HG02763 (cell line): ENCODE measurements around the gene DENND4B.

Experiments
- ATAC-seq: cut with Tn5 transposase; IDR thresholded peaks from one replicate; pipeline ENCODE4 v1.9.1; 2021; ENCODE audit warnings: mild to moderate bottlenecking, moderate library complexity; ENCODE audit not compliant: unreplicated experiment

The DENND4B gene

DNA sequence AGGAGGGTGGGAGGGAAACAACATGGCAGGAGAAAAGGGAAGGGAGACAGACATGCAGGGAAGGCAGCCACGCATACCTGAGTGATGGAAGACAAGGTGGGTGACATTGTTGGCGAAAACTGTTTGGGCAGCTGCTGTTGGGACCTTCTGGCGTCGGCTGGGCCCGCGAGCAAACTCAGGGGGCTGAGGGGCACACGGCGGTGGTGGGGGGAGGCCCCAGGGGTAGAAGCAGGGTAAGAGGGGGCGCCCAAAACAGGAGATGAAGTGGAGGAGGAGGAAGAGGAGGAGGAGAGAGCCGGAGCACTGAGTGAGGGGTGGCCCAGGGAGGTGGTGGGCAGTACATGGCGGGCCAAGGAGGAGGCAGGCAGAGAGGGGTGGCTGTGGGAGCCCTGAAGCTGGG, 4.7 kb upstream of the DENND4B start:
- no peak for ATAC-seq

DNA sequence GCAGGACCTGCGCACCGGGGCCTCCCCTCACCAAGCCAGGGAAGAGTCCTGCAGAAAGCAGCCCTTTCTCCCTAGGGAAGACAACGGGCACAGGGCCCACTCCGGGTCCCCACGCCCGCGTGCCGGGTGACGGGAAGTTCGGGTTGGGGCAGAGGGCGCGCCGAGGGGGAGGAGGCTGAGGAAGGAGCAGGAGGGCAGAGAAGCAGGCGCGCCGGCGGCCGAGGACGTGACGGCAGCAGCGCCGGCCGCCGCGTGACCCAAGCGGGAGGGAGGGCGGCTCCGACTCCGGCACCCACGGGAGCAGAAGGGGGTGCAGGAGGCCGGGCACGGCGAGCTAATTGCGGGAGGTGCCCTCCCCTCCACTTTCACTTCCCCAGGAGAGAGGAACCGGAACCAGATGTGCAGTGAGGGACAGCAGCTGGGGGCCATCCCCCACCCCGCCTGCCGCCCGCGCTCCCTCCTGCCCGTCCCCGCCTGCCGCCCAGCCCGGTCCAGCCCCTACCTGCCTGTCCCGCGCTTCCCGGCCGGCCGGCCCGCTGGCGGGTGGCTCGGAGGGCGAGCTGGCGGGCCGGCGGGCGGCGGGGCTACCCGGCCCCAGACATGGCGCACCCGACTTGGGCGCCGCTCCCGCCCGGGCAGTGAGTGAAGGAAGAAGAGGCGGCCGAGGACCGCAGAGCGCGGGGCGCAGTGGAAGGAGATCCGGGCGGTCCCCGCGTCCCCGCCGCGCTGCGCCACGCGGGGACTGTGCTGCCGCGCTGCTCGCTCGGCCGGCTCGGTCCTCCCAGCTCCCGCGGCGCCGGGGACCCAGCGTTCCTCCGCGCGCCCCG, 510 bp downstream of the DENND4B start:
- peak; percentile 73 for ATAC-seq

DNA sequence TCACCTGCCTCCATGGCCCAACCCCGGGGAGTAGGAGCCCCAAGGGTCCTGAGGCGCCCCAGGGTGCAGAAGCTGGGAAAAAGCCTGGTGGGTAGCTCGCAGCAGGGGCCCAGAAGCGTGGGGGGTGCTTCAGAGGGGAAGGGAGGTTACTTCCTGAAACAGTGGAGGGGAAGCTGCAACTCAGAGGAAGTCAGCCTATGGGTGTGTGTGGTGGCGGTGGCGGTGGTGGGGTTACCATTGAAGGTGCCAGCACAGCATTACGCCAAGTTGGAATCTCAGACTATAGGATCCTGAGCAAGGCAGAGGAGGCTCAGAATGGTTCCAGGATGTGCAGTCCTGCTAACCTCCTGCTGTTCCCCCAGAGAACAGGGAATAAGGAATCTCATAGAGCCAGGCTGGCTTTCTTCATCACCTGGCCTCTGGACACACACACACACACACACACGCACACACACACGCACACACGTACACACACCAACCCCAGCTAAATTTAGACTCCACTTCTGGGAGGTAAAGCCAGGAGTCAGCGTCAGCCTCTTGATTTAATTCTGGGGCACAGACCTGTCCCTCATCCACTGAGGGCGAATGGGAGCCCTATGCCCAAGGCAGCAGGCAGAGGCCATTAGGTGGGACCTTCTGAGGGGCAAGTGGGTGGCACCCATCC, 1.3 kb downstream of the DENND4B start:
- ATAC-seq = no peak

DNA sequence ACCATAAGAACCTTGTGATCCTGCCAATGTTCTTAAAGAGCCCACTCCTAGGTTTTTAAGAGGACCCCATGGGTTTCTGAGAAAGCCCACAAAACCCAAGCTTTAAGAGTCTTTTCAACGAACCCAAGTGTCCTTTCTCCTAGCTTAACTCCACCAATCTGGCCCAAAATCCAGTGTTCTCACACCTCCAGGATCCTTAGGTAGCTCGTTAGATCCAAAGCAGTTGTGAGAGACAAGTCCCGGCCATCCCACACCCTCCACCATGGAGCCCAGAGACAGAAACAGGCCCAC, 1.7 kb downstream of the DENND4B start:
- no peak for ATAC-seq

DNA sequence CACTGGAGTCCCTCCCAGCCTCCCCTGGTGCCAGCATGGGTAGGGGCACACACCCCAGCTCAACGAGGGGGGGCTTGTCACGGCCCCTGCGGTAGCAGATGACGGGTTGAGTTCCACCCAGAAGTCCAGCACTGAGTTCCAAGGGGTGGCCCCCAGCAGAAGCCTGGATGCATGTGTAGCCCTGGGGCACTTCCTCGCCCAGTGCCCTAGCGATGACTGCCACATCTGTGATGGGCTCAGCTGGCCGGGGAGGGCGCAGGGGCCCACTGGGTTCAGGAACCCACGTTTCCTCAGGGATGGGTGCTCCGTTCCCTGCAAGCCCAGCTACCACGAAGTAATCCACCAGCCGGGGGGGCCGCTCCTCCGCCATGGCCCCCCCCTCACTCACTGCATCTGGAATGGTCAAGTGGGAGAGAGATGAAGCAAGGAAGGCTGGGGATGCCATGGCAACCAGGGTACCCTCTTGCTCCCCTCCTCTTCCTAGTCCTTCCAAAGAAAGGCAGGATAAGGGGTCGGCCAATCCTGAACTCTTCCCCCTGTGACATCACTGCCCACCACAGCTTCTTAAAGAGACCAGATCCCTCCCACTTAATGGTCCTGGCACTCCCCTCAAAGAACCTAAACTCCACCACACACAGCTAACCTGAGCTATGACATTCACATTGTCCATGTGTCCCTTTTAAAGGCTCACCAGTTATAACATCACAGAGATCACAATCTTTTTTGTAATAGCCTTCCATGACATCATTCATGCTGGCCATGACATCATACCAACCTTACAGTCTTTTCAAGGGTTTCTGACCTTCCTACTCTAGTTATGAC, 2.3 kb downstream of the DENND4B start:
- no peak for ATAC-seq

DNA sequence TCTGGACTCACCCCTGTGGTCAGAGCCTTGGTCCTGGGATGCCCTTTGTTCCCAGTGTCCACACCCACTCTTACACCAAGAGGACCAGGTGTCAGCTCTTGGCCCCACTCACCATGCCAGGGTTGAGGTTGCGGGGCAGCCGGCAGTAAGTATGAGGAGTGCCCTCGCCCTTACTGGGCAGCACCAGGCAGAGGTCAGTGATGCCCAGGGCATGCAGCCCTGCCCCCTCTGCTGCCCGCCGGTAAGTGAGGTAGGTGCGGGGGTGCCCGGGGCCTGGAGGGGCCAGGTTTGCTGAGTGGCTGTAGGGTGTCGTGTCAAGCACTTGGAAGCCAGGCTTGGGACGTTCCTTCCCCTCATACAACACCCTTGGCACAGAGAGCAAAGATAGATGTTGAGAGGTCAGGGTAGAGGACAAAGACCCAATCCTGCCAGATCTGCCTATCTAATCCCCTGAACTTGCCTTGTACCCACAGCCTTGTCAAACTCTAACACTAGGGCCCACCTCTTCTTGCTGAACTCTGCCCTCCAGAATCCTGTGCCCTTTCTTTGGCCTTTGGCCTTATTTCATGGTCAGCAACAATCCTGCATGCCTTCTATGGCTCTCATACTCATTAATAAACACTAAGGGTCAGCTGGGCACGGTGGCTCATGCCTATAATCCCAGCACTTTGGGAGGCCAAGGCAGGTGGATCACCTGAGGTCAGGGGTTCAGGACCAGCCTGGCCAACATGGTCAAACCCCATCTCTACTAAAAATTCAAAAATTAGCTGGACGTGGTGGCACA, 3.6 kb downstream of the DENND4B start:
- ATAC-seq = no peak

DNA sequence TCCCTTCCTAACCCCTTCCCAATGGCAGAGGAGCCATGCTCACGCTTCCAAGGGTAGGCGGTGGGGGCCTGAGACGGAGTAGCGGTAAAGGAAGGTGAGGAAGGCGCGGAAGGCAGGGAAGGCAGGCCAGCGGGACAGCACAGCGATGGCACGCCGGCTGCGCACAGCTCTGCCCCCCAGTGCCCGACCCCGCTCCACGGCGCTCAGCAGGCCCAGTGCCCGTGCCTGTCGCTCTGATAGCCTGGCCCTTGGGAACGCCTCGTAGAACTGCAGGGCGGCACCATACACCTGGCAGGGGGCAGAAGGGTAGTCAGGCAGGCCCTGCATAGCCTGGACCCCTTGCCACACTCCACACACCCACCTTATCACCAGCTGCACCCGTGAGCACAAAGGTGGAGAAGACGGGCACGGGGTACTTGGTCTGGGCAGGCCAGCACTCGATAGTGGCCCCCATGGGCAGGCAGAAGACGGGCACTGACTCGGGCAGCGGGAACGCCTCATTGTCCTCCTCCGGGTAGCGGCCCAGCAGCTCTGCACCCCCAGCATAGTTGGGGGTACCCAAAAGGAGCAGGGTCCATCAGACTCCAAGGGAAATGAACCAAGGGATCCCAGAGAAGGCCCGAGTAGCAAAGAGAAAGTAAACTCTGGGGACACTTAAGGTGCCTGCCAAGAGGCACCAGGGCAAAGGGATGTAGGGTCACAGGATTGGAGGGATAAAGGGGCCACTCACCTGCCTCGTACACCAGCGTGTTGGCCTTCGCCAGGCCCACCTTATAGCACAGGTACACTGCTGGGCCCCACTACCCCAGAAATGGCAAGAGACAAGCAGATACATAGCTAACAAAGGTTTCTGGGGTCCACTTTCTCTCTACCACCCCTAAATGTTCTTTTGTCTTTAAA, 4.4 kb downstream of the DENND4B start:
- ATAC-seq = no peak

DNA sequence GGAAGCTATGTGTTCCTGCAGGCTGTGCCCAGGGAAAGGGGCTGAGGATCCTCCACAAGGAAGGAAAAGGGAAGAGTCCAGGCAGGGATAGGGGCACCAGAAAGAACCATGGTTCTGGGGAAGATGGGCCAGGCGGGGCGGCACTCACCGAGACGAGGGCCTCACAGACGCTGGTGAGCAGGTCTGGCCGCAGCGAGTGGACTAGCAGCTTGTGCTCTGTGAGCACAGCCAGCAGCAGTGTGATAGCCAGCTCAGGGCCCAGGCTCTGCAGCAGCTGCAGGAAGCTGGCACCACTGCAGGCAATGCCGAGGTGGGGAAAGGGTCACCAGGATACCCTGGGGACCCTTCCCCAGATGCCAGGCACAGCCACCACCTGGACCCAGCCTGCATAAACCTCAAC, 5.8 kb downstream of the DENND4B start:
- no peak for ATAC-seq

DNA sequence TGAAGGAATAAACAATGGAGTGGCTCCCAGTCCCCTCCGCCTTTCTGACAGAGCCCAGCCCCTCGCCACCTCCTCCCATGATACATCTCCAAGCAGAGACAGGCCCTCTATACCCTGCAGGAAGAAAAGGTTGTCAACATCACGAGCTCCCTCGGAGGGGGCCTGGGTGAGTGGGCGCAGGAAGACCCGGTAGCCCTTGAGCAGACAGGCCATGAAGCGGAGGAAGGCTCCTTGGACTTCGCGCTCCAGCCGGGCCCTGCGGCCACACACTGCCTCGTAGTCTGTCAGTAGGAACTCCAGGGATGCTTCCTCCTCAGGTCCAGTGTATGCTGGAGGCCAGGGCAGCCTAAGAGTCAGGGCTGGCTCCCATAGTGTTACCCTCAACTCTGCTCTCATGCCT, 7.0 kb downstream of the DENND4B start:
- no peak for ATAC-seq

DNA sequence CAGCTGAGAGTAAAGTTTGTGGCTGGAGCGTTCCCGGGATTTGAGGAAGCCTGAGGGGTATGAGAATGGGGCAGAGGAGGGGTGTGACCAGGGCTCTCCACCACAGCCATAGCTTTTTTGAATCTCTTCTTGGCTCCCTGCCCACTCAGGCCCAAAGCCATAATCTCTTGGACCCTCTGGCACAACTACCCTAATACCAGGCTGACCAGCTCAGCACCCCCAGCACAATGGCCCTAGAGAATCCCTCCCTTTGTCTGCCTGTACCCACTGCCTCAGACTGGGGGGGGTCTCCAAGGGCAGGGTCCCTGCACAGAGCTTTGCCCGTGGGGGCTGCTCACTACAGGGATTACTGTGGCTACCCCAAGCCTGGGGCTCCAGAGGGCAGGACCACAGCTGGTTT, 7.5 kb downstream of the DENND4B start:
- no peak for ATAC-seq

DNA sequence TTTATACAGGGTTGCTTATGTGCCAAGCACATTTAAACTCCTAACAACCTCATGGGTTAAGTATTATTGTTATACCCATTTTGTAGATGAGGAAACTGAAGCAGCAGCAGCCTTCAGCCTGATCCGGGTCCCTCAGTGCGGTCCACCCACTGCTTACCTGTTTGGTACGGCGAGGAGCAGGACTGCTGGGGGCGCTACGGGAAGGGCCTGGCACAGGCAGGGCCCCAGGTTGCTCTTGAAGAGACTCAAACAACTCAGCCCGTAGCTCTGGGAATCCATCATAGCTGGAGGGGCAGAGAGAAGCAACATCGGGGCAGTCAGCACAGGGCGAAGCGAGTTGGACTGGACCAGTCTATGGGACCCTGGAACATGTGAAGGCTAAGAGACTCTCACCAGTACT, 9.2 kb downstream of the DENND4B start:
- ATAC-seq = no peak

DNA sequence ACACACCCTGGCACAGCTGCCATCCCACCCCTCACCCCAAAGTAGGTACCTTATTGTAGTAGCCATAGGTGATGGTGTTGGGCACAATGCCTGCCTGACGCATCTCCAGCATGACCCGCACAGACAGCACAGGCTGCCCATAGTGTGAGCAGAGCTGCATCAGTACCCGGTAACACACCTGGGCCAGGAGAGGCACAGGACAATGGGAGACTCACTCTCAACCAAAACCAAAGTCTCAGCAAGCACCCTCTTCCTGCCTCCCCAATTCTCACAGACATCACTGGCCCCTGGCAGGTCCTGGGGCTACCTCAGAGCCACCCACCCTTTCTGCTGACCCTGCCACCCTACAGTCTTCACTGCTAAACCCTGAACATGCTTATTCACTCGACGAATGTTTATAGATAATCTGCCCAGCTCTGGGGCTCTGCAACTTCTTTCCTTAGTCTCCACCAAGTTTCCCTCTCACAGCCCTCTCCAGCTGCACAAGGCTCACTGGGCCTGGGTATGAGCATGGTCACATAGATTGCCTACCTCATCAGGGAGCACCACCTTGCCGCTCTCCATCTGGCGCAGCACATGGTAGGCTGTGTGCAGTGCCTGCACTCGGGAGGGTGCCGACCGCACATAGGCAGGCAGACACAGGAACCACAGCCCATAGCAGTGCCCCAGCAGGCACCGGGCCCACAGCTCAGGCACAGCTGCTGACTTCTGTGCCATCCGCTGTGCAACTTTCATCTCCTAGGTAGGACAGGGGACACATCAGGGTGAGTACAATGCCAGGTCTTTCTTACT, 10.3 kb downstream of the DENND4B start:
- no peak for ATAC-seq

DNA sequence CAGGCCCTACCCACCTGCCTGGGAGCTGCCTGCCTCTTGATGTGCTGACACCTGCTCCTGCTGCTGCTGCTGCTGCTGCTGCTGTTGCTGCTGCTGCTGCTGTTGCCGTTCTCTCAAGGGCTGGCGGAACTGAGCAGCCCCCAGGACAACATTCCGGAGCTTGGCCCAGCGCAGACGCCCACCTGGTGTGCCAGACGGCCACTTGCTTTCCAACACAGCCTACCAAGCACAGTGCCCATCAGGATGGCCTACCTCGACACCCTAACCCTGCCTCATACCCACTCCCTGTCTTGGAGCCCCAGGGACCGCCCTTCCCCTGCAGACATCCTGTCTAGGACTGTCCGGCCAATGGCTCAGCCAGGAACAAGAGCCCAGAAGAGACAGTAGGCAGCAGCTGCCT, 11.8 kb downstream of the DENND4B start:
- no peak for ATAC-seq

DNA sequence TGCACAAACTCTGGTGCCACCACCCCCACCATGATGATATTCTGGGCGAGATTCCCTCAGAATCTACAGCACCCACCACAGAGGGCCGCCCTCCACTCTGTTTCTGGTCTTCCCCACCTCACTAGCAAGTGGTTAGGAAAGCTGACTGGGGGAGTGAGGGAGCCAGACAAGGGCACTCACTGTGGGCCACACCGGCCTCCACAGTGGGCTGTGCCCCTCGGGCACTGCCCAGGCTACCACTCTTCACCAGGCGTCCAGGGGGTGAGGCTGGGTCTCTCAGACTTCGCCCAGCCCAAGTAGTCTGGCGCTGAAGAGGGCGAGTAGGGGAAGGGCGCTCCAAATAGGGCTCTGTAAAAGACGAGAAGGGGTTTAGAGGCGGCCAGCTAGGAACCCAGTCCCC, 12.6 kb downstream of the DENND4B start:
- no peak for ATAC-seq

DNA sequence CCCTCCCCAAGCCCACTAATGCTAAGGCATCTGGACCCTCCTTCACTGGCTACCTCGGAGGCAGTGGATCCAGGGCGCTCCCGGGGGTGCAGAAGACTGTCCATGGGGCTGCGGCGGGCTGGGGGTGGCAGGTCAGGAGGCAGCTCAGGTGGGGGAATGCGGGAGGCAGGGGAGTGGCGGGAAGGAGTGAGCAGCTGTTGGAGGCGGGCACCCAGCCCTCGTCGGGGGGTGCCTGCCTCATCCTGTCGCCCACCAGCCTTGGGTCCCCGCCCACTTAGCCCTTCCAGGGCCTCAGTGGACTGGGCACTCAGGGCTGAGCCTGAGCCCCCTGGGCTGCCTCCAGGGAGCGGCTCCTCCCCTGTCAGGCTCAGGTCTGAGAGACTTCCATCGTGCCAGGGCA, 13.1 kb downstream of the DENND4B start:
- ATAC-seq = no peak

DNA sequence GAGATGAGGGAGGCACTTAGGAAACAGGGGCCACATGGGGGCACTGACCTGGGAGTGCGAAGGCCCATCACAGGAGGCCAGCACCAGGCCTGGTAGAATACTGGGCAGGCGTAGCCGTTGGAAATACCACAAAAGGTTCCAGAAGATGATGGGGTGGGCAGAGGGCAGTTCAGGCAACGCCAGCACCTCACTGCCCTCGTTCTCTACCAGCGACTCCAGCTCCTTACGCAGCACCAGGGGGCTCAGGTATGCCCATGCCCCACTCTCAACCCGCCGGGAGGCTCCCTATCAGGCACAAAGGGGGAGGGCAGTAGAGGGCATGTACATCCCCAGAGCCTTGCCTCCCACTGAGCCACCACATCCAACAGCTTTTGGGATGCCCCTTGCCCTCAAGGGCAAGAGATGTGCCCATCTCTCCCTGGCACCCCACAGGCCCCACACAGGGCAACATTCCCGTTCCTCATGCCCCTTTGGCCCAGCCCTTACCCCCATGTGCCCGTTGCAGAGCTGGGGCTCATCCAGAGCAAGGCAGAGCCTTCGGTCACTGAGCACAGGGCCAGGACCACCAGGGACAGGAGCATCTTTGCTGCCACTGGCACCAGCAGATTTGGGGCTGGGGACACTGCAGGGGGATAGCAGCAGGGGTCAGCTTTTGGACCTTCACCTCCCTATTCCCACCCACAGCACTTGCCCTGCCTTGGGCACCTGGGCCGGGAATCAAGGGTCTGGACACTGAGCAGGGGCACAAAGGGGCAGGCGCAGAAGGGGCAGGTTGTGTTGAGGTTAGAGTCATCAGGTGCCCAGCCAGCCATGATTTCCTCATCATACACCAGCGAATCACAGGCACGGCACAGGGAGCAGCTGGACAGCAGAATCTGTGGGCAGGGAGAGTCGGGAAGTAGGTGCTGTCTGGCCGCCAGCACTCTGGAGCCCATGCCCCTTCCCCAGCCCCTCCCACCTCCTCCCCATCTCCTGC, 14.1 kb downstream of the DENND4B start:
- ATAC-seq = no peak

DNA sequence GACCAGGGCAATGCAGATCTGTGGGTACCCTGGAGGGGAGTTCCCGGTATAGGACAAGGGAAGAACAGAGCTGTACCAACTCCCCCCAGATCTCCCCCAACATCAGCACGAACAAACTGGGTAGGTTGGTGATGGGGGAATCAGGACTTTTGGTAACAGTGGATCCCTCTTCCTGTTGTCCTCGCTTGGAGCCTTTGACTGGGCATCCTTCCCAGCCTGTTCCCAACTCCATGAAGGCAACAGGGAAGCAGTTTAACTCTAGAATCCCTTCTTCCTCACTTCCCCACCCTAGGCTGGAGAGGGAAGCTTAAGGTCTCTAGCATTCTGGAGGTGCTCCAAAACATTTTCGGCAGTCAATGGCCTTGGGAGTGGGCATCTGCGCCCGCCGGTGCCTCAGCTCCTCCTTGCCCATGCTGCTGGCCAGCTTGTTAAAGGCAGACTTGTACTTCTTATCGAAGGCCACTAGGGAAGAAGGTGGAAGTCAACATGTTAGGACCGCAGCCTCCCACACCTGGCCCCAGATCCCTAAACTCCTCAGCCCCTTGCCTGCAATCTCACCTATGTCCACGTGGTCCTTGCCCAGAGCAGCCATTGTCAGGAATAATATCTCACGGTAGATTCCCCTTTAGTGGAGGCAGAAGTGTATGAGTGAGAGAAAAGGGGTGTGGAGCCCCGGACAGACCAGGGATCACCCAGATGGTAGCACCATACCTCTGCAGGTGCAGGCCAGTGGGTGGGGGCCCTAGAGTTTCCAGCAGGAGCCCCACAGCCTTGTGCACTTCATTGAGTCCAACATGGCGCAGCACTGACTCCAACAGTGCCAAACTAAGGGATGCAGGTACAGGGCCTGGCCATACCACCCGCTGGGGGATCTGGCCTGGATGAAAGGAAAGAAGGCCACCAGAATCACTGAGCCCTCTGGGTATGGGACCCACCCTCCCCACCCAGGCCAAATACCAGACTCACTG, 16.3 kb downstream of the DENND4B start:
- ATAC-seq = no peak
